ENCODE data around the gene ADCYAP1R1.
A peak's percentile ranks its signal among the peaks of the same experiment; 100 is the strongest.
"Not testable (repeated sequence)": the region's sequence is repeated elsewhere in the genome, so short reads cannot be mapped to it uniquely, and the experiment has no call there.

ADCYAP1R1 gene

DNA sequence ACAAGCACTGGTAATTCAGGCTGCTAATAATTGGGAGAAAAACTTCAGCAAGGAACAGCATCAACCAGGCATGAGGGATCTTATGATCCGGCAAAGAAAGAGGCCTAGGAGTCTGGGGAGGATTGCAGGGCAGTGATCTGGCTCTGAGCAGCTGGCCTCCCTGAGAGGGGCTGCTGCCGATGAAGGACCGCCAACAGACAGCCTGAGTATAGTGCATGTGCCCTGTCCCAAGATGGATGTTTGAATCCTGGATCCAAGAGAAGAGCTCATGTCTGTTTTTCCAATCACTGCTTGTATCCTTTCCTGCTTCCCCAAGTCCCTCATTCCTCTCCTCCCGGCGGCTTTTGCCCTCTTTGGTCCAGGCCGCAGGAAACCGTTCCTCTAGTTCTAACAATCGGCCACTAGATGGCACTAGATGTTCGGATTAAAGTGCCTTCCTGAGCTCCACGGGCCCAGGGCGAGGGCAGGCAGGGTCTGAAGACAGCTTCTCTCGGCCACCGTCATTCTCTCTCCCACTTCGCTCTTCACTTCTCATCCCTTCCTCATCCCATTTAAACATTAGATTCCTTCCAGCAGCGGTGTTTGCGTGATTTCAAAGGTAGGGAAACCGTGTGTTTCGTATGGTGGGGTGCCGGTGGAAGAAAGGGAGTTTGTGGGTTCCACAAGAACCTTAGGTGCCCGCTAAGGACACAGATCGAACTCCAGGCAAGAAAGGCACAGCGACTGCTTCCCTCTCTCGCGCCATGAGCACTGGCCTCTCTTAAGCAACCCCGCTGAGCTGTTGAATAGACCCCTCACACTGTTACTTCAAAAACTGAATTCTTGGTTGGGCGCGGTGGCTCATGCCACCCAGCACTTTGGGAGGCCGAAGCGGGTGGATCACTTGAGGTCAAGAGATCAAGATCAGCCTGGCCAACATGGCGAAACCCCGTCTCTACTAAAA is 82.4 kb downstream of the ADCYAP1R1 start:
- peak; percentile 15 for DNase-seq (ENCODE audit: low read depth)

DNA sequence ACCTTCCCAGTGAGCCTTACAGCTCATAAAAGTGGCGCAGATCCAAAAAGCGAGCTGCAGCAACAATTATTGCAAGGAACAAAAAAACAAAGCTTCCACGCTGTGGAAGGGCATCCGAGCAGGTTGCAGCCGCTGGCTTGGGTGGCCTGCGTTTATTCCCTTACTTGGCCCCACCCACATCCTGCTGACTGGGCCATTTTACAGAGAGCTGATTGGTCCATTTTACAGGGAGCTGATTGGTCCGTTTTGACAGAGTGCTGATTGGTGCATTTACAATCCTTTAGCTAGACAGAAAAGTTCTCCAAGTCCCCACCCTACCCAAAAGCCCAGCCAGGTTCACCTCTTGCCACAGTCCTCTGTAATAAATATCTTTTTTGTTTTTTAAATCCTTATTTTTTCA is 85.1 kb downstream of the ADCYAP1R1 start:
- DNase-seq (ENCODE audit: low read depth): no peak

DNA sequence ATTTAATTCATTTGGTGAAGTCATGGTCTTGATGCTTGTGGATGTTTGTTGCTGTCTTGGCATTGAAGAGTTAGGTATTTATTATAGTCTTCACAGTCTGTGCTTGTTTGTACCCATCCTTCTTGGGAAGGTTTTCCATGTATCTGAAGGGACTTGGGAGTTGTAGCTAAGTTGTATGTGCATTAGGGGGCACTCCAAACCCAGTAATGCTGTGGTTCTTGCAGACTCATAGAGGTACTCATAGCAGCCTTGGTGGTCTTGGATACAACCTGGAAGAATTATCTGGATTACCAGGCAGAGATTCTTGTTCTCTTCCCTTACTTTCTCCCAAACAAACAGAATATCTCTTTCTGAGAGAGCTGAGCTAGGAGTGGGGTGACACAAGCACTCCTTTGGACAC is 93.2 kb downstream of the ADCYAP1R1 start:
- DNase-seq (ENCODE audit: low read depth): no peak

GRCh38 chr7:31146030-31146429 is 93.9 kb downstream of the ADCYAP1R1 start:
- DNase-seq (ENCODE audit: low read depth): no peak

DNA sequence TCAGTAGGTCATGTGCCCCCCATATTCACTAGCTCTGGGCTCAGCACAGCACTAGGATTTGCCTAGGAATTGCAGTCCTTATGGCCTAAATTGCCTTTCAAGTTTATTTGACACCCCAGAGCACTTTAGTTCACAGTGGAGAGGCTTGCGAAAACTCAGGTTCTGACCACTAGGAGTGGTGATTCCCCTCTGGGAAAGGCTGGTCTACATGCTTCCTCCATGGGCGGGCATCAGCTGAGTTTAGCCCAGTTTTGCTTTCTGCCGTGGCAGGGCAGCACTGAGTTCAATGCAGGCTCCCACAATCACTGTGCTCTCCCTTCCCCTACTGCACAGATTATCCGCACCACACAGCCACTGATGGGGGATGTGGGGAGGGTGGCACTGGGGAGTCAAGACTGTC is 94.4 kb downstream of the ADCYAP1R1 start:
- DNase-seq (ENCODE audit: low read depth): no peak

DNA sequence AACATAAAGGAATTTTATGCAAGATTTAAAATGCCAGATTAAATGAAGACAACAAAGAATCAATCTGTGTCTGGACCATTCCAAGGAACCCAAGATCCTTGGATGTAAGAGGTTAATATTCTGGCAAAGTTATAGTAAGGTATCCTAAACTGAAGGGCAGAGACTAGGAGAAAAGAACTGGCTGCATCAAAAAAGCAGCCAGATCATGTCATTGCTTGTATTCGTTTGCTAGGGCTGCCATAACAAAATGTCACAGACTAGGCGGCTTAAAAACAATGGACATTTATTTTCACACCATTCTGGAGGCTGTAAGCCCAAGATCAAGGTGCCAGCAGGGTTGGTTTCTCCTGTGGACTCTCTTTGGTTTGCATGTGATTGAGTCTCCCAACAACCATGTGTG is 99.7 kb downstream of the ADCYAP1R1 start:
- no peak for DNase-seq (ENCODE audit: low read depth)

DNA sequence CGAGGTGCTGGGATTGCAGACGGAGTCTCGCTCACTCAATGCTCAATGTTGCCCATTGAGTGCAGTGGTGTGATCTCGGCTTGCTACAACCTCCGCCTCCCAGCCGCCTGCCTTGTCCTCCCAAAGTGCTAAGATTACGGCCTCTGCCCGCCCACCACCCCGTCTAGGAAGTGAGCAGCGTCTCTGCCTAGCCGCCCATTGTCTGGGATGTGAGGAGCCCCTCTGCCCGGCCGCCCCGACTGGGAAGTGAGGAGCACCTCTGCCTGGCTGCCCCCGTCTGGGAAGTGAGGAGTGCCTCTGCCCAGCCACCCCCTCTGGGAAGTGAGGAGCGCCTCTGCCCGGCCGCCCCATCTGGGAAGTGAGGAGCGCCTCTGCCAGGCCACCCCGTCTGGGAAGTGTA is 101.2 kb downstream of the ADCYAP1R1 start:
- not testable (repeated sequence) for DNase-seq (ENCODE audit: low read depth)

- no peak for DNase-seq (ENCODE audit: low read depth)
Measured at GRCh38 chr7:31160941-31161340, 108.8 kb downstream of the ADCYAP1R1 start.

Data from stimulated activated CD4-positive, alpha-beta T cell treated with anti-CD3 and anti-CD28 coated beads, Interleukin-2, amount 100 ng/mL, for 4 hours (primary cell).